ENCODE data around the gene TNF. TPM values are rescaled to one million over a fixed set of nuclear protein-coding genes. Genes with fewer than 3 reads are reported as not detected.

The TNF gene
- total RNA-seq, 1 experiment from 2014 or later, result not detected

DNA sequence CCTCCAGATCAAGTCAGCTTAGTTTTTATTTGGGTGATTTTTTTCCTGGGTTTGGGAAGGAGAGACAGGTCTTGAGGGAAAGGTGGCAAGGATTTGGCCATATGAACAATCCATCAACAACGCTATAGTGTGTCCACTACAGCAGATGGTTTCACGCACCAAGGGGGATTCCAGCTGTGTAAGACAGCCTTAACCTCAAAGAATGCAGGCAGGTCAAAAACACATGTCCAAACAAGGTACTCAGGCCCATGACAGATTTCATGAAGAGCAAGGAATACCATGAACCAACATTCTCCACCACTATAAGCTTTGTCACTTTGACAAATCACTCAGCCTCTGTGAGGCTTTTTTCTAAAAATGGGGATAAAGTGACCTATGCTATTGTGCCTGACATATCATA, 41.6 kb downstream of the TNF start:
- Histone ChIP-seq H4K91ac (ENCODE audit: insufficient read length, low read depth, low read length) (no peak overlapping the region), H3K23ac (ENCODE audit: insufficient read length, low read depth, low read length) (no peak overlapping the region), H2AFZ (ENCODE audit: low read length) (no peak overlapping the region), H2BK120ac (ENCODE audit: low read depth, low read length, poor library complexity, severe bottlenecking) (no peak overlapping the region), H2BK5ac (ENCODE audit: insufficient read length, low read length) (no peak overlapping the region), H3K18ac (ENCODE audit: insufficient read length, low read depth, low read length) (no peak overlapping the region), H3K56ac (ENCODE audit: insufficient read length, low read depth, low read length) (no peak overlapping the region), H3K4me1 (ENCODE audit: insufficient read depth, low read length) (peaks cover 14% of the 10 kb centered on the region; the same call in 1 of the 2 replicates), H3K4me2 (ENCODE audit: insufficient read depth, insufficient read length, low read length) (no peak overlapping the region), H2BK15ac (ENCODE audit: low read depth, low read length) (no peak overlapping the region), H3K23me2 (ENCODE audit: insufficient read length, low read depth, low read length, poor library complexity, severe bottlenecking) (peaks cover 6% of the 10 kb centered on the region), H4K8ac (replicated peaks; ENCODE audit: insufficient read length, low read depth, low read length) (no peak overlapping the region), H3K79me2 (ENCODE audit: insufficient read depth, low read length) (peaks cover 9% of the 10 kb centered on the region), H4K5ac (ENCODE audit: insufficient read length, low read depth, low read length) (no peak overlapping the region), H3K14ac (ENCODE audit: insufficient read depth, low read length) (no peak overlapping the region), H3K9ac (ENCODE audit: extremely low read depth, insufficient read length, low read length) (no peak overlapping the region), H3K27ac (ENCODE audit: insufficient read length, low read depth, low read length) (no peak overlapping the region), H2AK5ac (ENCODE audit: insufficient read length, low read length) (no peak overlapping the region), H3K4ac (ENCODE audit: low read depth, low read length) (no peak overlapping the region), H4K20me1 (ENCODE audit: control insufficient read depth, insufficient read depth, insufficient read length) (no peaks in the 10 kb centered on the region), H3K79me1 (ENCODE audit: insufficient read depth, low read depth, low read length, poor library complexity, severe bottlenecking) (no peaks in the 10 kb centered on the region), H3T11ph (ENCODE audit: low read length) (no peak overlapping the region), H3K9me3 (ENCODE audit: control insufficient read depth, low read depth, low read length) (no peaks in the 10 kb centered on the region), H3K27me3 (ENCODE audit: insufficient read depth, low read length) (no peaks in the 10 kb centered on the region), H2BK12ac (ENCODE audit: insufficient read length, low read depth, low read length) (no peak overlapping the region), H2BK20ac (ENCODE audit: low read depth, low read length, poor library complexity, severe bottlenecking) (no peak overlapping the region)
- no peak for DNase-seq
- Mint-ChIP-seq H3K4me1 (peaks cover 24 to 30% of the 10 kb centered on the region in 2 experiments), H3K9me3 (no peaks in the 10 kb centered on the region; a peak in 1 of 5 replicates), H3K27me3 (ENCODE audit: low read depth) (no peaks in the 10 kb centered on the region), H3K27ac (no peak overlapping the region; a peak in 2 of 7 replicates), H3K36me3 (ENCODE audit: insufficient read depth in 1 of 3, low read depth in 3 of 3) (peaks cover 9 to 10% (median 10%) of the 10 kb centered on the region in 3 experiments), H3K4me3 (no peak overlapping the region)
- TF ChIP-seq CTCF (conservative IDR thresholded peaks at IDR 0.05), result no peak
- WGBS (ENCODE audit: extremely low coverage, insufficient read length, low lambda C conversion rate), result no CpG with 5 or more reads among the region's 2 CpGs
